HepG2 (cell line): Measurements from ENCODE around the gene RASSF6. TPM values are rescaled to one million over a fixed set of nuclear protein-coding genes. Genes with fewer than 3 reads are reported as not detected.
"Not testable (repeated sequence)": the region's sequence is repeated elsewhere in the genome, so short reads cannot be mapped to it uniquely, and the experiment has no call there.

Experiments
- ATAC-seq: fragments of 200-7000 bp; cut with Tn5 transposase; 3 replicates; pipeline ENCODE4 v1.9.1; 2020; ENCODE audit warnings: mild to moderate bottlenecking, moderate library complexity
- BruUV-seq: library from RNA; stranded (reverse); fragments of 400-500 nt; replicated peaks from 2 replicates; lab custom pipeline; 2021; lab: Mats Ljungman, UMichigan
- CTCF ChIA-PET: fragments of 300-600 bp; formaldehyde crosslinking; extraction: SDS; loops from one replicate; lab custom pipeline; 2021; ENCODE audit warnings: low total read pairs, inconsistent platforms, low intra/inter-chr PET ratio; lab: Yijun Ruan, JAX
- POLR2A ChIA-PET: fragments of 350-600 bp; sonication (Branson Sonifier 250); formaldehyde crosslinking; loops from one replicate; lab custom pipeline; 2020; ENCODE audit warnings: antibody characterized with exemption, inconsistent platforms; lab: Yijun Ruan, JAX
- DNase-seq: peaks from one replicate; pipeline ENCODE4 v3.0.0-alpha.2; 2015; ENCODE audit warnings: low spot score
- FAIRE-seq: peaks from 3 replicates; lab custom pipeline; 2011; peaks lifted over from hg19 to GRCh38; lab: Jason Lieb, UNC
- H2AFZ ChIP-seq: one replicate; pipeline ENCODE4 v1.6.1; 2011; ENCODE audit warnings: low read length, inconsistent platforms
- H3K27ac ChIP-seq: fragments of 300-600 bp; 3 replicates; pipeline ENCODE4 v1.8.0; 2011; ENCODE audit warnings: mixed run types, mild to moderate bottlenecking, mixed read lengths, low read length, inconsistent platforms; ENCODE audit not compliant: insufficient read depth; ENCODE audit errors: extremely low read length
- H3K27me3 ChIP-seq, 2 experiments: fragments of 200-600 bp in 1 of 2; 2 replicates in 1 of 2; 3 replicates in 1 of 2; pipeline versions ENCODE4 v1.6.0 to v1.8.0; 2011; ENCODE audit warnings: low read length in 2 of 2, mild to moderate bottlenecking in 2 of 2, moderate library complexity in 2 of 2, inconsistent platforms in 1 of 2; ENCODE audit not compliant: insufficient read depth in 2 of 2, control insufficient read depth in 1 of 2
- H3K36me3 ChIP-seq, 2 experiments: fragments of 200-600 bp in 1 of 2; replicated peaks in 1 of 2; 2 replicates in 1 of 2; 3 replicates in 1 of 2; pipeline versions ENCODE4 v1.5.1 to v1.8.0; 2011; ENCODE audit warnings: low read length in 2 of 2, inconsistent platforms in 1 of 2; ENCODE audit not compliant: insufficient read depth in 2 of 2, control insufficient read depth in 1 of 2
- H3K4me1 ChIP-seq: 2 replicates; pipeline ENCODE4 v1.5.1; 2012; ENCODE audit warnings: low read length, inconsistent platforms; ENCODE audit not compliant: insufficient read depth
- H3K4me2 ChIP-seq: 2 replicates; pipeline ENCODE4 v1.6.0; 2011; ENCODE audit warnings: low read depth, low read length, inconsistent platforms
- H3K4me3 ChIP-seq, 3 experiments: fragments of 200-600 bp in 1 of 3; sonication (generic), shearing (Covaris generic) in 1 of 3; replicated peaks in 1 of 3; 2 replicates each; pipeline ENCODE4 v1.5.1; 2011 to 2016; ENCODE audit warnings: low read length in 3 of 3, inconsistent platforms in 2 of 3, low read depth in 2 of 3, mild to moderate bottlenecking in 2 of 3, control low read depth in 1 of 3, mixed read lengths in 1 of 3; ENCODE audit not compliant: insufficient read depth in 1 of 3
- H3K79me2 ChIP-seq: one replicate; pipeline ENCODE4 v1.6.1; 2011; ENCODE audit warnings: low read length, inconsistent platforms; ENCODE audit not compliant: insufficient read depth
- H3K9ac ChIP-seq: 2 replicates; pipeline ENCODE4 v1.6.0; 2011; ENCODE audit warnings: mild to moderate bottlenecking, low read depth, low read length, inconsistent platforms; ENCODE audit not compliant: insufficient read depth
- H3K9me3 ChIP-seq: 2 replicates; pipeline ENCODE4 v1.5.1; 2012; ENCODE audit warnings: mild to moderate bottlenecking, low read length
- H4K20me1 ChIP-seq: 2 replicates; pipeline ENCODE4 v1.6.0; 2011; ENCODE audit warnings: inconsistent platforms, mild to moderate bottlenecking, low read length, moderate library complexity; ENCODE audit not compliant: insufficient read depth
- BRCA1 ChIP-seq: sonication (generic); formaldehyde crosslinking; IDR thresholded peaks from 2 replicates; pipeline ENCODE4 v1.4.0; 2020; ENCODE audit warnings: missing genetic modification reagents
- CENPT ChIP-seq: sonication (generic); formaldehyde crosslinking; IDR thresholded peaks from 2 replicates; pipeline ENCODE4 v1.8.0; 2022; ENCODE audit warnings: low read depth, mild to moderate bottlenecking, moderate library complexity, missing genetic modification reagents
- EZH2 ChIP-seq: conservative IDR thresholded peaks from 2 replicates; pipeline ENCODE4 v1.6.1; 2012; ENCODE audit warnings: mild to moderate bottlenecking, low read depth, low read length, moderate library complexity
- MIER3 ChIP-seq: IDR thresholded peaks from 2 replicates; pipeline ENCODE4 v1.6.1; 2016; ENCODE audit warnings: missing compliant biosample characterization, borderline replicate concordance
- ZNF17 ChIP-seq: sonication (generic); formaldehyde crosslinking; IDR thresholded peaks from 2 replicates; pipeline ENCODE4 v1.5.0; 2020; ENCODE audit warnings: mild to moderate bottlenecking, missing genetic modification reagents
- ZNF883 ChIP-seq: sonication (generic); formaldehyde crosslinking; IDR thresholded peaks from 2 replicates; pipeline ENCODE4 v1.5.1; 2020; ENCODE audit warnings: mild to moderate bottlenecking, missing genetic modification reagents; ENCODE audit errors: not compliant biosample characterization
- WGBS: methylation state at CpG from one replicate; pipeline ENCODE4 v1.1.6; 2017; ENCODE audit warnings: low lambda C conversion rate; 5-methylcytosine and 5-hydroxymethylcytosine counted together
- in situ Hi-C: cut with HindIII; loops from 2 replicates; pipeline ENCODE4 v1.10.0; 2017; ENCODE audit warnings: low pct_unique_long_range_greater_than_20kb; ENCODE audit not compliant: extremely low pct_ligation_motif_present
- intact Hi-C: fragments of 100-400 bp; cut with micrococcal nuclease; formaldehyde crosslinking; loops from one replicate; pipeline ENCODE4 v1.10.0; 2022; ENCODE audit not compliant: unreplicated experiment
- polyA plus RNA-seq, 8 experiments: library from polyadenylated mRNA; depleted of rRNA in 3 of 8; stranded (reverse) in 7 of 8; unstranded in 1 of 8; fragments of >200 nt; fragmentation: Illumina TruSeq in 4 of 8; extraction: Trizol in 4 of 8; gene quantifications; 2 replicates each; pipeline versions ENCODE4 v1.2.1 to v1.2.3, GENCODE V29; 2011 to 2016; ENCODE audit warnings: low read depth in 4 of 8, missing spikeins in 1 of 8, mixed read lengths in 1 of 8; ENCODE audit not compliant: insufficient read depth in 1 of 8
- total RNA-seq, 5 experiments: library from RNA; depleted of rRNA; stranded (reverse); fragments of >200 nt; fragmentation: Illumina TruSeq; extraction: Trizol; gene quantifications; 2 replicates each; pipeline ENCODE4 v1.2.3, GENCODE V29; 2016; ENCODE audit warnings: low read depth in 1 of 5
- TF ChIP-seq, protein P1 (sequence below): sonication (generic); formaldehyde crosslinking; conservative IDR thresholded peaks from 2 replicates; pipeline ENCODE4 v1.5.0; 2020; ENCODE audit warnings: missing genetic modification reagents
- TF ChIP-seq, protein P2 (sequence below): IDR thresholded peaks from 2 replicates; pipeline ENCODE4 v1.6.1; 2016; ENCODE audit warnings: mild to moderate bottlenecking

RASSF6 gene
- total and polyA plus RNA-seq, 2 of the 13 experiments (the other 11 are each of a cell fraction or from before 2014, with no cell fraction given): 0.03 to 0.11 TPM

DNA sequence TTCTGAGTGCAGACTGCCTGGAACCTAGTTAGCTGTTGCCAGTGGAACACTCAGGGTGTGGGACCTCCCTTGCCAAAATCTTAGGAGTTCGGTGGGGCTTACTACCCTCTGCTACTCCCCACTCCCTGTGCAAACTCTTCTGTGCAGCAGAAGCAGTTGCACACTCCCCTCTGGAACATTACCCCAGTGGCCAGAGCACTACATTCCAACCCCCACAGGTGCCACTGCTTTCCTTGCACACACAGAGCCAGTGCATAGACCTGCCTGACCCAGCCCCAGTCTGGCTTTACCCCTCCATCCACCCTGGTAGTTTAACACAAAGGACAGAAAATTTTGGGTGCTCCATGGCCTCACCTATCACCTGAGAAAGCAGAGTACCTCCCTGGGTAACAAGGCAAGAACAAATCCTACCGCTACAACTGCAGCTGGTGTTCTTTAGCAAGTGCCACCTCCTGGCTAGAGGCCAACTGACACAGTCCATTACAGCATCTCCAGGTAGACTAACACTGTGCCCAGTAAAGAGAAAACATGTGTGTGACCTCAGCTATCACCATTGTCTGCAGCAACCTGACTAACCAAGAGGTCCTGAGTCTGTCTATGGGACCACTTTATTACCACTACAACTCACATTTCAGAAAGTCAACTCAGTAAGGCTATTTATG, 11.5 kb upstream of the RASSF6 start:
- in situ Hi-C loops: no loop called here
- CTCF ChIA-PET: no interaction called here

DNA sequence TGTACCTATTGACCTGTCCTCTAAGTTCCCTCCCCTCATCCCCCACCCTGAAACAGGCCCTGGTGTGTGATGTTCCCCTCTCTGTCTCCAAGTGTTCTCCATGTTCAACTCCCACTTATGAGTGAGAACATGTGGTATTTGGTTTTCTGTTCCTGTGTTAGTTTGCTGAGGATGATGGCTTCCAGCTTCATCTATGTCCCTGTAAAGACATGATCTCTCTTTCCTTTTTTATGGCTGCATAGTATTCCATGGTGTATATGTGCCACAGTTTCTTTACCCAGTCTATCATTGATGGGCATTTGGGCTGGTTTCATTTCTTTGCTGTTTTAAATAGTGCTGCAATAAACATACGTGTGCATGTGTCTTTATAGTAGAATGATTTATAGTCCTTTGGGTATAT, 8.6 kb upstream of the RASSF6 start:
- H3K9me3 ChIP-seq, H3K79me2 ChIP-seq, H3K27ac ChIP-seq, ATAC-seq, DNase-seq, POLR2A ChIA-PET, H4K20me1 ChIP-seq, H3K4me1 ChIP-seq, H3K4me2 ChIP-seq, H3K9ac ChIP-seq, intact Hi-C loops, CTCF ChIA-PET, H3K36me3 ChIP-seq, in situ Hi-C loops, H2AFZ ChIP-seq, FAIRE-seq, BruUV-seq, H3K4me3 ChIP-seq, H3K27me3 ChIP-seq: not testable (repeated sequence)
- WGBS: 47% methylated on average over 1 of the region's 1 CpG

More for the DNA sequence above, 11.5 kb upstream of the RASSF6 start:
- peak; percentile 51 for ATAC-seq
- Histone ChIP-seq H3K79me2 (no peaks in the 10 kb centered on the region), H3K4me1 (no peaks in the 10 kb centered on the region)
- no peak for FAIRE-seq
- no TSS peak for BruUV-seq
- TF ChIP-seq CENPT (CRISPR knock-in tag) (no peak), ZNF883 (no peak), BRCA1 (CRISPR knock-in tag) (no peak), ZNF17 (CRISPR knock-in tag) (no peak), EZH2 (no peak), MIER3 (CRISPR knock-in tag) (no peak)
- TF ChIP-seq, protein P1, sequence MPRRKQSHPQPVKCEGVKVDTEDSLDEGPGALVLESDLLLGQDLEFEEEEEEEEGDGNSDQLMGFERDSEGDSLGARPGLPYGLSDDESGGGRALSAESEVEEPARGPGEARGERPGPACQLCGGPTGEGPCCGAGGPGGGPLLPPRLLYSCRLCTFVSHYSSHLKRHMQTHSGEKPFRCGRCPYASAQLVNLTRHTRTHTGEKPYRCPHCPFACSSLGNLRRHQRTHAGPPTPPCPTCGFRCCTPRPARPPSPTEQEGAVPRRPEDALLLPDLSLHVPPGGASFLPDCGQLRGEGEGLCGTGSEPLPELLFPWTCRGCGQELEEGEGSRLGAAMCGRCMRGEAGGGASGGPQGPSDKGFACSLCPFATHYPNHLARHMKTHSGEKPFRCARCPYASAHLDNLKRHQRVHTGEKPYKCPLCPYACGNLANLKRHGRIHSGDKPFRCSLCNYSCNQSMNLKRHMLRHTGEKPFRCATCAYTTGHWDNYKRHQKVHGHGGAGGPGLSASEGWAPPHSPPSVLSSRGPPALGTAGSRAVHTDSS (CRISPR knock-in tag): no peak
- TF ChIP-seq, protein P2, sequence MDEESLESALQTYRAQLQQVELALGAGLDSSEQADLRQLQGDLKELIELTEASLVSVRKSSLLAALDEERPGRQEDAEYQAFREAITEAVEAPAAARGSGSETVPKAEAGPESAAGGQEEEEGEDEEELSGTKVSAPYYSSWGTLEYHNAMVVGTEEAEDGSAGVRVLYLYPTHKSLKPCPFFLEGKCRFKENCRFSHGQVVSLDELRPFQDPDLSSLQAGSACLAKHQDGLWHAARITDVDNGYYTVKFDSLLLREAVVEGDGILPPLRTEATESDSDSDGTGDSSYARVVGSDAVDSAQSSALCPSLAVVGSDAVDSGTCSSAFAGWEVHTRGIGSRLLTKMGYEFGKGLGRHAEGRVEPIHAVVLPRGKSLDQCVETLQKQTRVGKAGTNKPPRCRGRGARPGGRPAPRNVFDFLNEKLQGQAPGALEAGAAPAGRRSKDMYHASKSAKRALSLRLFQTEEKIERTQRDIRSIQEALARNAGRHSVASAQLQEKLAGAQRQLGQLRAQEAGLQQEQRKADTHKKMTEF: no peak
- TF ChIP-seq, all 625 proteins: peak for 0
- Histone ChIP-seq H3K27me3 (no peaks in the 10 kb centered on the region; a peak in 2 of 5 replicates), H2AFZ (no peak overlapping the region), H3K27ac (no peak overlapping the region), H3K4me2 (no peak overlapping the region), H3K4me3 (no peak overlapping the region), H4K20me1 (no peaks in the 10 kb centered on the region), H3K36me3 (no peaks in the 10 kb centered on the region), H3K9ac (no peak overlapping the region), H3K9me3 (no peaks in the 10 kb centered on the region)
- POLR2A ChIA-PET: no interaction called here
- intact Hi-C loops: no loop called here
- no peak for DNase-seq
- WGBS: 0% methylated on average over 1 of the region's 2 CpGs
